K562 (cell line): ENCODE data around the gene HSD17B1. TPM values are rescaled to one million over a fixed set of nuclear protein-coding genes. Genes with fewer than 3 reads are reported as not detected.
A peak's percentile ranks its signal among the peaks of the same experiment; 100 is the strongest.

Source experiments
- ARID4B ChIP-seq: sonication (generic); formaldehyde crosslinking; IDR thresholded peaks from 2 replicates; pipeline ENCODE4 v1.8.0; 2022; ENCODE audit warnings: mild to moderate bottlenecking, missing genetic modification reagents
- CCAR2 ChIP-seq: fragments of 200-400 bp; formaldehyde crosslinking; IDR thresholded peaks from 2 replicates; pipeline ENCODE4 v1.6.1; 2017; ENCODE audit warnings: mild to moderate bottlenecking, low read depth, low read length
- HNRNPLL ChIP-seq: fragments of 200-400 bp; formaldehyde crosslinking; IDR thresholded peaks from 2 replicates; pipeline ENCODE4 v1.6.1; 2017; ENCODE audit warnings: low read length, low read depth, mild to moderate bottlenecking; ENCODE audit not compliant: poor library complexity, severe bottlenecking
- KDM5B ChIP-seq: fragments of 200-600 bp; sonication (generic); IDR thresholded peaks from 2 replicates; pipeline ENCODE4 v1.6.1; 2012; ENCODE audit warnings: low read depth, mild to moderate bottlenecking, moderate library complexity, low read length, control low read depth, inconsistent platforms; ENCODE audit not compliant: insufficient replicate concordance
- REST ChIP-seq, 2 experiments: fragments of 450-650 bp; formaldehyde crosslinking in 1 of 2; IDR thresholded peaks; 2 replicates each; pipeline versions ENCODE4 v1.4.0 to v1.6.1; 2014 to 2020; ENCODE audit warnings: mild to moderate bottlenecking in 2 of 2, borderline replicate concordance in 1 of 2, low read depth in 1 of 2
- TOE1 ChIP-seq, 2 experiments: fragments of 450-650 bp in 1 of 2; sonication (generic) in 1 of 2; formaldehyde crosslinking in 1 of 2; IDR thresholded peaks; 2 replicates each; pipeline versions ENCODE4 v1.7.1 to v1.8.0; 2016 to 2022; ENCODE audit warnings: borderline replicate concordance in 2 of 2, mild to moderate bottlenecking in 2 of 2, antibody characterized with exemption in 1 of 2, inconsistent platforms in 1 of 2, low read depth in 1 of 2, missing genetic modification reagents in 1 of 2, moderate library complexity in 1 of 2
- TRIM25 ChIP-seq: fragments of 450-650 bp; IDR thresholded peaks from 2 replicates; pipeline ENCODE4 v1.7.0; 2016; ENCODE audit warnings: borderline replicate concordance
- ZNF124 ChIP-seq: sonication (generic); formaldehyde crosslinking; IDR thresholded peaks from 2 replicates; pipeline ENCODE4 v1.8.1; 2022; ENCODE audit warnings: missing genetic modification reagents
- ZNF41 ChIP-seq: fragments of 250-450 bp; sonication (Bioruptor Pico); conservative IDR thresholded peaks from 2 replicates; pipeline ENCODE4 v1.4.0; 2020; ENCODE audit warnings: mild to moderate bottlenecking
- polyA plus RNA-seq, 8 experiments: library from polyadenylated mRNA; depleted of rRNA in 4 of 8; stranded (reverse) in 5 of 8; unstranded in 3 of 8; fragments of >200 nt; fragmentation: Nextera tagmentation in 2 of 8; fragmentation: Illumina TruSeq in 1 of 8; extraction: Ambion mirVana in 2 of 8; extraction: Trizol in 1 of 8; gene quantifications; 2 replicates each; pipeline versions ENCODE4 v1.2.1 to v1.2.3, GENCODE V29; 2011 to 2014; ENCODE audit warnings: inconsistent platforms in 1 of 8, missing spikeins in 1 of 8
- total RNA-seq, 7 experiments: library from RNA; depleted of rRNA in 6 of 7; stranded (reverse); fragments of >200 nt in 6 of 7; fragmentation: Illumina TruSeq in 2 of 7; extraction: Trizol in 2 of 7; gene quantifications; 2 replicates each; pipeline versions ENCODE4 v1.2.1 to v1.2.3, GENCODE V29; 2011 to 2021; ENCODE audit warnings: low replicate concordance in 1 of 7

HSD17B1 gene
- total and polyA plus RNA-seq, 9 of the 15 experiments (the other 6 are each of a cell fraction or from before 2014, with no cell fraction given), result 0.55 to 21.1 (median 3.6) TPM

- peak; percentile 93 for TF ChIP-seq REST (IDR thresholded peaks at IDR 0.05; ENCODE audit: borderline replicate concordance)
- TF ChIP-seq REST (CRISPR knock-in tag; IDR thresholded peaks at IDR 0.05; ENCODE audit: low read depth), result 0 out of 2 replicates have a peak, but pooled peaks have one; percentile 10
- peak; percentile 29 for TF ChIP-seq HNRNPLL
- TF ChIP-seq TOE1 (IDR thresholded peaks at IDR 0.05; ENCODE audit: borderline replicate concordance), result peak; percentile 97
- TF ChIP-seq TOE1 (CRISPR knock-in tag; IDR thresholded peaks at IDR 0.05; ENCODE audit: borderline replicate concordance, low read depth), result no peak
- TF ChIP-seq ZNF124 (CRISPR knock-in tag), result no peak
- TF ChIP-seq KDM5B, result peak; percentile 20
- no peak for TF ChIP-seq ZNF41
- TF ChIP-seq ARID4B (CRISPR knock-in tag), result no peak; the same call in 1 of the 2 replicates
- no peak for TF ChIP-seq CCAR2
- no peak for TF ChIP-seq TRIM25
Measured at GRCh38 chr17:42566883-42567573, 14.3 kb downstream of the HSD17B1 start, which contains the start of gene MLX (continued).
